Brain microvascular endothelial cell (primary cell): ENCODE measurements around the gene B4GALT3.
A peak's percentile ranks its signal among the peaks of the same experiment; 100 is the strongest.

Experiments used
- DNase-seq: peaks from one replicate; pipeline ENCODE4 v3.0.0-alpha.2; 2020
- H3K27ac ChIP-seq: fragments of 250-450 bp; sonication (Bioruptor Pico); 2 replicates; pipeline ENCODE4 v1.5.1; 2020; ENCODE audit warnings: mild to moderate bottlenecking, moderate library complexity
- H3K27me3 ChIP-seq: fragments of 250-450 bp; sonication (Bioruptor Pico); replicated peaks from 2 replicates; pipeline ENCODE4 v1.5.1; 2020; ENCODE audit warnings: mild to moderate bottlenecking
- H3K36me3 ChIP-seq: fragments of 250-450 bp; sonication (Bioruptor Pico); replicated peaks from 2 replicates; pipeline ENCODE4 v1.5.1; 2020; ENCODE audit warnings: mild to moderate bottlenecking
- H3K4me3 ChIP-seq: 2 replicates; pipeline ENCODE4 v1.5.1; 2011; ENCODE audit warnings: low read depth, mild to moderate bottlenecking, control low read depth, low read length, moderate library complexity
- in situ Hi-C: cut with HindIII; loops from 2 replicates; pipeline ENCODE4 v1.10.0; 2017; ENCODE audit warnings: low sequenced_read_pairs, low pct_ligation_motif_present
- TF ChIP-seq, protein P1 (sequence below): IDR thresholded peaks from 2 replicates; pipeline ENCODE4 v1.5.1; 2011; ENCODE audit warnings: low read depth, mild to moderate bottlenecking, moderate library complexity, low read length, control low read depth, inconsistent platforms; ENCODE audit errors: missing control alignments

Gene B4GALT3

DNA sequence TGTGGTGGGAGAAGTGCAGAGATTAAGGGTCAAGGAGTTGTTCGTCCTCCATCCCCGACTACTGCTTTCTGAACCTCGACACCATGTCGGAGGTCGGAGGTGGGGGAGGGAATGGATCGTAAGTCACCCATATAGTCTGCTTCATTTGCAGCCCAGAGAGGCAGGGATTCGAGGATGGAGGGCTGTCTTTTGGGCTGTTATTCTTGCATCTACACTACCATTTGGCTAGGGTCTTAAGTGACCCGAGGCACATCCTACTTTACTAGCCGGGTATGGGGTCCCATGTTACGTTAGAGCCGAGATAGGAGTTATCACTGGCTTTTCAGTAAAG is 17.4 kb downstream of the B4GALT3 start:
- TF ChIP-seq, protein P1, sequence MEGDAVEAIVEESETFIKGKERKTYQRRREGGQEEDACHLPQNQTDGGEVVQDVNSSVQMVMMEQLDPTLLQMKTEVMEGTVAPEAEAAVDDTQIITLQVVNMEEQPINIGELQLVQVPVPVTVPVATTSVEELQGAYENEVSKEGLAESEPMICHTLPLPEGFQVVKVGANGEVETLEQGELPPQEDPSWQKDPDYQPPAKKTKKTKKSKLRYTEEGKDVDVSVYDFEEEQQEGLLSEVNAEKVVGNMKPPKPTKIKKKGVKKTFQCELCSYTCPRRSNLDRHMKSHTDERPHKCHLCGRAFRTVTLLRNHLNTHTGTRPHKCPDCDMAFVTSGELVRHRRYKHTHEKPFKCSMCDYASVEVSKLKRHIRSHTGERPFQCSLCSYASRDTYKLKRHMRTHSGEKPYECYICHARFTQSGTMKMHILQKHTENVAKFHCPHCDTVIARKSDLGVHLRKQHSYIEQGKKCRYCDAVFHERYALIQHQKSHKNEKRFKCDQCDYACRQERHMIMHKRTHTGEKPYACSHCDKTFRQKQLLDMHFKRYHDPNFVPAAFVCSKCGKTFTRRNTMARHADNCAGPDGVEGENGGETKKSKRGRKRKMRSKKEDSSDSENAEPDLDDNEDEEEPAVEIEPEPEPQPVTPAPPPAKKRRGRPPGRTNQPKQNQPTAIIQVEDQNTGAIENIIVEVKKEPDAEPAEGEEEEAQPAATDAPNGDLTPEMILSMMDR: no peak
- in situ Hi-C loops: no loop called here
- peak overlapping the region; percentile 91 for H3K4me3 ChIP-seq
- no peaks in the 10 kb centered on the region for H3K27me3 ChIP-seq
- H3K27ac ChIP-seq: peak overlapping the region; percentile 85
- peaks cover 5% of the 10 kb centered on the region for H3K36me3 ChIP-seq
- no peak for DNase-seq

DNA sequence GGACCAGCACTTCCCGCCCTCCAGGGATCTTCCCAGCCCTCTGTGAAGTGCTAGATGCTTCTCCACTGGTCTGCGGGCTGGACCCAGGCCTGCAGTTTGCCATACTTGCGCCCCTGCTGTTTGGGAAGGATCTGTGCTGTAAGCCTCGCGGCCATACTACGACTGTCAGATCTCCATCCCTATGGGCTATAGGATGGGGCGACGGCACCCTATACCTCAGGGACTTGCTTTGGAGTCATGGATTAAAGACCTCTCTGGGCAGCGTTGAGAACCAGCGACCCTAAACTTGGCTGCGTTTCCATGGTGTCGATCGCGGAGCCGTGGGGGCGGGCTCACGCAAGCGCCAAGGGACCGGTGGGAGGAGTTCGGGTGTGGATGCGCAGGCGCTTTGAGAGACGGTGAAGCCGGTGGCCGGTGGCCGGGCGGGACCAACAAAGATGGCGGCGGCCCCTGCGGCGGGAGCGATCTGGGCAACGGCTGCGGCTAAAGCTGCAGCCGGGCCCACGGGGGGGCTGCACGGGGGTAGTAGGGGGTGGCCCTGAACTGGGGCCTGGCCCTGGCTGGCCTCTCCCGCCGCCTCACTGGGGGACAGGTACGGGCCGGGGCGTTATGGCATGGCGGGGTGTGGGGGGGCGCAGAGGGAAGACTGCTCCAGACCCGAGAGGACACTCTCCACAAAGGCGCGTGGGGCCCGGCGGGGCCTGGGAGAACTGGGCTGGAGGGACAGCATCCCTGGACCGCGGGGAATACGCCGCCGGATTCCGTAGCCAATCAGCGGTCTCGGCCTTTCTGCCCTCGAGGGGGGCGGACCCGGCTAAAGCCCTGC is 18.0 kb downstream of the B4GALT3 start, which contains the start of gene USP21:
Gene USP21 (plus strand): TSS at position 414 of the 826 bp plus-strand sequence. CDS start 1,141 bp downstream, outside the sequence.
- Histone ChIP-seq H3K27me3 (no peaks in the 10 kb centered on the region), H3K4me3 (peak within 1 kb of the TSS; percentile 91), H3K27ac (peak within 1 kb of the TSS; percentile 85), H3K36me3 (peaks cover 5% of the 10 kb centered on the region)
- peak; percentile 82 for DNase-seq
- TF ChIP-seq, protein P1: peak; percentile 62
- in situ Hi-C loops: no loop called here

GRCh38 chr1:161158316-161159010 is 18.8 kb downstream of the B4GALT3 start:
- TF ChIP-seq, protein P1: no peak
- Histone ChIP-seq H3K4me3 (peak overlapping the region; percentile 91), H3K27me3 (no peaks in the 10 kb centered on the region), H3K36me3 (peaks cover 5% of the 10 kb centered on the region), H3K27ac (no peak overlapping the region)
- no peak for DNase-seq
- in situ Hi-C loops: no loop called here

DNA sequence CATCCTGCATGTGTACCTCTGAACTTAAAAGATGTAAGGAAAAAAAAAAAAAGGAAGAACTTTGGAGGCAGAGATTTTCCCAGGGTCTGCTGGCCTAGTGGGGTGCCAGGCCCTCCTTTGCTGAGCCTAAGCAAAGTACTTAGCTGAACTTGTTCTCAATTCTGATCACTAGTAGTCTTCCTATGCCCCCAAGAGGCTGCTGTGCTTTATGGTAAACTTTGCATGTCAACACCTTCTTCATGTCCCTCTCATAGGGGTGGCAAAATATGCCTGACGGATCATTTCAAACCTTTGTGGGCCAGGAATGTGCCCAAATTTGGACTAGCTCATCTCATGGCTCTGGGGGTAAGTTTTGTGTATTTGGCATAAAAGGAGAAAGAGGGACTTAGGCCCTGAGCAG is 19.4 kb downstream of the B4GALT3 start:
- in situ Hi-C loops: no loop called here
- no peak for DNase-seq
- no peak overlapping the region for H3K4me3 ChIP-seq
- peaks cover 5% of the 10 kb centered on the region for H3K36me3 ChIP-seq
- H3K27ac ChIP-seq: no peak overlapping the region
- no peaks in the 10 kb centered on the region for H3K27me3 ChIP-seq
- TF ChIP-seq, protein P1: no peak

DNA sequence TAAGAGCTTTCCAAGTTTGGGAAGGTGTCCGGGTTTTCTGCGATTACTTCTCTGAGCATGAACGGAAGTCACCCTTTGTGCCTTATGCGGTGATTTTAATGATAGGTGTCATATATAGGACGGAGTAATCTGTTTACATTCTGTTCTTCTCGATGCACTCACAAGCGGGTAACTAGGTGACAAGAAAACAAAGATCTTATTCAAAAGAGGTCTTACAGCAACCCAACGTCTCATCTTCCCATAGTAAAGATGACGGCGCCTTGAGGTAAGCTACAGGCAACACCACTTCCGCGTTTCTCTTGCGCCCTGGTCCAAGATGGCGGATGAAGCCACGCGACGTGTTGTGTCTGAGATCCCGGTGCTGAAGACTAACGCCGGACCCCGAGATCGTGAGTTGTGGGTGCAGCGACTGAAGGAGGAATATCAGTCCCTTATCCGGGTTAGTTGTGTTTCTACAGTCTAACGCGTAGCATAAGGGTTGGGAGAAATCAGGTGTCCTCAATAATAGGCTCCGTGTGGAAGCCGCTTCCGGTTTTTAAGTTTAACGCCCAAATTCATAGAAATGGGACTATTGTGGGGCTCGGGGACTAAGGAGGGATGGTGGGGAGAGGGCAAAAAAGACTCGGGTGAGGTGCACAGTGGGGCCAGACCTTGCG is 23.5 kb downstream of the B4GALT3 start, which contains the start of gene UFC1:
Gene UFC1 (plus strand): TSS at position 297 of the 656 bp plus-strand sequence. CDS start 20 bp downstream, at position 317.
- DNase-seq: peak; percentile 92
- TF ChIP-seq, protein P1: no peak
- H3K27me3 ChIP-seq: no peaks in the 10 kb centered on the region
- in situ Hi-C loops: no loop called here
- peak within 1 kb of the TSS; percentile 99 for H3K27ac ChIP-seq
- no peaks in the 10 kb centered on the region for H3K36me3 ChIP-seq
- H3K4me3 ChIP-seq: peak within 1 kb of the TSS; percentile 97
